Measurements from ENCODE around the gene PRKCA.

PRKCA gene

DNA sequence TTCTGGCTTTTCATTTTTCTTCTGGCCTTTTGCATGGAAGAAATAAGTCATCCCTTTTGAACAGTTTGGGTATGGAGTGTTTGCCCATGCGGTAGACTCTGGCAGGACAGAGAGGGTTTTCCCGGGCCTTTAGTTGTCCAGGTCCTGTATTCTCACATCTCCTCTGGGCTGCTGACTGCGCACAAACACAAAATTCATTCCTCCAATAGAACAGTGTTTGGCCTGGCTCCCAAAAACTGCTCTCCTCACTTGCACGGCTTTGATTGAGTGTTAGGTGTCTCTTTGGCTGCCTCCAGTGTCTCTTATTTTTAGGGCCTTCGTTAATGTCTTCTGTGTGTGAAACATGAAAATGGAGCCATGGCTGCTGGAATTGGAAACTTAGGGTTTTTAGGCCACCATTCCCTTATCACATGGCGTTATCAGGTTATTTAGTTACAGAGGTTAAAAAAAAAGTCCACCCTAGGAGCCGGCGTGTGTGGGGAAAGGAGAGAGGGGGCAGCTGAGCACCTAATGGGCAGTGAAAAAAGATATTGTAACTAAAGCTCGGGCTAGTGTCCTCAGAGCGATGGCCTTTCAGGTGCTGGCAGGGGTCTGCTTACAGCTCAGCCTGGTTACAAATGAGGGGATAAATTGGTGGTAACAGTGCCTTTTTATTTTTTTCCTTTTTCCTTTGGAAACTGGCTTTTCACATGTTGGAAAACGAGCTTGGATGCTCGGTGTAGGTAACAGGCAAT is 47.3 kb downstream of the PRKCA start:
- TF ChIP-seq GATA2 (IDR thresholded peaks at IDR 0.05; ENCODE audit: low read depth, low read length) = peak; percentile 49
- no peak for TF ChIP-seq GATA3 (IDR thresholded peaks at IDR 0.05; ENCODE audit: low read depth, low read length)

DNA sequence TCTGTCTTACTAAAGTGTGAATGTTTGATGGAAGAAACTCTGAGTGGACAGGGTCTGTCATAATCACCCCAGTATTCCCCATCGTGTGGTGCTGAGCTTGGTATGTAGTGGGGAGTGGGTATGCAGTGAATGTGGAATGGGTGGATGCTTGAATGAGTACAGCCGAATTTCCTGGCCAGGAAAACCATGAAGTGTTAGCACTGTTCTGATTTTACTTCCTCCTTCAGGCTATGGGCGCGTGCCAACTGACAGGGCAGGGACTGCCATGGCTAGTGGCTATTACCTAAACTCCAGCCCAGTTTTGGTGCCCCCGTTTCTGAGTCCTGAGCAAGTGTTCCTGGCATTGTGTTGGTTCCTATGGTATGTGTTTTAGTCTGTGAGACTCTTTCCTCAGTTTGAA is 48.6 kb downstream of the PRKCA start:
- TF ChIP-seq GATA2 (IDR thresholded peaks at IDR 0.05; ENCODE audit: low read depth, low read length) (no peak), GATA3 (IDR thresholded peaks at IDR 0.05; ENCODE audit: low read depth, low read length) (no peak)

DNA sequence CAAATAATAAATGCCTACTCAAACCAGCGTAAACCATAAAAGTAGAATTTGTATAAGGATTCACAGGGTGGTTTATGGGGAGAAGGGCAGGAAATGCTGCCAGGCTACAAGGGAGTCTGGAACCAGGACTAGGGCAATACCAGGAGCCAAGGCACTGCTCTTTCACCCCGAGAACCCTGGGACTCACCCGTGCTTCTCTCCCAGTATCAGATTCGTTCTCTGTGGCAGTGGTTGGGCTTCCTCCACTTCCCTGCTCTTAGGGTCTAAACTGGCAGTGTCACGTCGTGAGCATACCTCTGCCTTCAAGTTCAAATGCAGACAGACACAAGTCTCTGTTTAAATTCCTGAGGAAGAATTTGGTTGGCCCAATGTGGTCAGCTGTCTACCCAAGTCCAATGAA is 49.3 kb downstream of the PRKCA start:
- TF ChIP-seq GATA3 (IDR thresholded peaks at IDR 0.05; ENCODE audit: low read depth, low read length) = no peak
- no peak for TF ChIP-seq GATA2 (IDR thresholded peaks at IDR 0.05; ENCODE audit: low read depth, low read length)

DNA sequence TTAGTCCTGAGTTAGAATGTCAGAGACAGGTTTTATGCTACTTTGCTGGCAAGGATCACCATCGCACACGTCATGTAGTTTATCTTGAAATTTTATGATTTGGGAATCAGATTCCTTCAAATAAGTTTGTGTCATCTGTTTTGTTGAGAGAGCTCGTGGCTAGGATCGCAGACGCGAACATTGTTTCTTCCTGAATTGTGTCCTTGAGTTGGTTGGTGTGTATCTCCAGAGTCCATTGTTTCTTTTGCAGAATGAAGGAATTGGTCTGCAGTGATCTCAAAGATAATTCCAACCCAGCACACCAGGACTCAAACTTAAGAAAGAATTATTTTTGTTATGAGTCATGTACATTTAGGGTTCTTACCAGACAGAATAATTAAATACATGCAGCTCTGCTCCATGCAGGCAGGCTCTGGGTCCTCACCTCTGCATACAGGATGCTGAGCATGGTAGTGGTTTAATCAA is 51.6 kb downstream of the PRKCA start:
- no peak for TF ChIP-seq GATA2 (IDR thresholded peaks at IDR 0.05; ENCODE audit: low read depth, low read length)
- TF ChIP-seq GATA3 (IDR thresholded peaks at IDR 0.05; ENCODE audit: low read depth, low read length) = no peak

- no peak for TF ChIP-seq GATA2 (IDR thresholded peaks at IDR 0.05; ENCODE audit: low read depth, low read length)
- TF ChIP-seq GATA3 (IDR thresholded peaks at IDR 0.05; ENCODE audit: low read depth, low read length) = no peak
These were observed 52.1 kb downstream of the PRKCA start for GRCh38 chr17:66354472-66354871.

DNA sequence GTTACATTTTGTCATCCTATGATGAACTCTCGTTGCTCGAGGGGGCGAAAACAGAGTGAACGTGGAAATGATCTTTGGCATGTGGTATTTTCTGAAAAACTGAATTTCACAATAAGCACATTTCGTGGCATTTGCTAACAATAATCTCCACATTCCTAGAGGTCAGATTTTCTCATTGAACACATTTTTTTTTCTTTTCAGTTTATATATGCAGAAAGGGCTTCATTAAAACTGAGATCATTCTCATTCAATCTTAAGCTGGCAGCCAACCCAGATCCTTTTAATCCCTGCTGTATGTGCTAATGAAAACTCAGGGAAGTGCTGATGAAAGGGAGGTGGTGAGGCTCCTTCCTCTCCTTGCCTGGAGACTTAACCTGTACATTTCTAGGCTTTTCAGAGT is 52.6 kb downstream of the PRKCA start:
- TF ChIP-seq GATA3 (IDR thresholded peaks at IDR 0.05; ENCODE audit: low read depth, low read length) (no peak), GATA2 (IDR thresholded peaks at IDR 0.05; ENCODE audit: low read depth, low read length) (no peak)

DNA sequence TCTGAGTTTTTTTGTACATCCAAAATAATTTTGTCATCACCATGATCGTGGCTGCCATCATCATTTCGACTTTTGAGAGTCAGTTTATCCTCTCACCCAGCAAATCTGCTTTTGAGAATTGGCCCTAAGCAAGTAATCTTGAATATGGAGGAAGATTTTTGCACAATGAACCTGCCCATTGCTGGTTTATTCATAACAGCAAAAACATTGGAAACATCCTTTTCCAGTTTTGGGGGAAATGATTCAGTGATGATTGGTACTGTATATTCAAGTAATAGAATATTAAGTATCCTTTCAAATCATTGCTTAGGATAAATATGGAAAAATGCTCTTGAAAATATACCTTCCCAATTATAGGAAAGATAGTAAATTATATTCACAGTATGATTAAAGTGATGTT is 53.1 kb downstream of the PRKCA start:
- TF ChIP-seq GATA2 (IDR thresholded peaks at IDR 0.05; ENCODE audit: low read depth, low read length) = no peak
- TF ChIP-seq GATA3 (IDR thresholded peaks at IDR 0.05; ENCODE audit: low read depth, low read length) = no peak

DNA sequence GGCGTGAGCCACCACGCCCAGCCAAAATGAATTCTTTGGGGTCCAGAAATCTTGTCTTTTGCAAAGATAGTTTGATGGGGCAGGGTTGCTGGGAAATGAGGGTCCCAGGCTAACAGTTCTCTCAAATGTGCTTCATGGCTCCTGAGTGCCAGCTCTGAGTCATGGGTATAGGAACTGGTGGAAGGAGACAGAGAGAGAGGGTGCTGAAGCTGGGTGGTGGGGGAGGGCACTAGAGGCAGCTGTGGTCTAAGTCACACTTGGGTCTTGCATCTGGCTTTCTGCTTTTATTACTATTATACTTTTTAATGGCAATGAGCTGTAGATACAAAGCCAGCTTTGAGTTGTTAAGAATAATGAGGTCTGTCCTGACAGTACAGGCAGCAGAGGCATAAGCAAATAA is 54.6 kb downstream of the PRKCA start:
- TF ChIP-seq GATA3 (IDR thresholded peaks at IDR 0.05; ENCODE audit: low read depth, low read length) (no peak), GATA2 (IDR thresholded peaks at IDR 0.05; ENCODE audit: low read depth, low read length) (no peak)

GRCh38 chr17:66359351-66359750 is 56.9 kb downstream of the PRKCA start:
- no peak for TF ChIP-seq GATA2 (IDR thresholded peaks at IDR 0.05; ENCODE audit: low read depth, low read length)
- no peak for TF ChIP-seq GATA3 (IDR thresholded peaks at IDR 0.05; ENCODE audit: low read depth, low read length)

DNA sequence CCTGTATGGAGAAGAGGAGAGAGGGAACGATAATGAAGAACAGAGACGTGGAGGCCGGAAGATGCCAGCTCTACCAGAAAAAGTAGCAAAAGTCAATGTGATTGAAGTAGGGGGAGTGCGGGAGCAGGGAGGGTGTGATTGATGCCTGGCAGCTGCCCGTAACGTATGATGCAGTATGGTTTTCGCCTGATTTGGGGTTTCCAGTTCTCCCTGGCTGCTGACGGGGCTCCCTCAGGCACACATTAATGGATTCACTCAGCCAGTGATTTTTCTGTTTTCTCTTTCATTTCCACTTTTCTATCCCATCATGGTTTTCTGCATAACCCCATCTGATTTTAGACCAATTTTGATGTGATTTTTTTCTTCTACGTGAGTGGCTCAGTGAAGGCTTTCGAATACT is 62.1 kb downstream of the PRKCA start:
- no peak for TF ChIP-seq GATA3 (IDR thresholded peaks at IDR 0.05; ENCODE audit: low read depth, low read length)
- TF ChIP-seq GATA2 (IDR thresholded peaks at IDR 0.05; ENCODE audit: low read depth, low read length) = no peak

- 0 out of 2 replicates have a peak, but pooled peaks have one; percentile 8 for TF ChIP-seq GATA3 (IDR thresholded peaks at IDR 0.05; ENCODE audit: low read depth, low read length)
- no peak for TF ChIP-seq GATA2 (IDR thresholded peaks at IDR 0.05; ENCODE audit: low read depth, low read length)
These were observed 62.6 kb downstream of the PRKCA start for GRCh38 chr17:66364990-66365490.

GRCh38 chr17:66365903-66366302 is 63.5 kb downstream of the PRKCA start:
- peak; percentile 66; the same call in 1 of the 2 replicates for TF ChIP-seq GATA2 (IDR thresholded peaks at IDR 0.05; ENCODE audit: low read depth, low read length)
- peak; percentile 93 for TF ChIP-seq GATA3 (IDR thresholded peaks at IDR 0.05; ENCODE audit: low read depth, low read length)

DNA sequence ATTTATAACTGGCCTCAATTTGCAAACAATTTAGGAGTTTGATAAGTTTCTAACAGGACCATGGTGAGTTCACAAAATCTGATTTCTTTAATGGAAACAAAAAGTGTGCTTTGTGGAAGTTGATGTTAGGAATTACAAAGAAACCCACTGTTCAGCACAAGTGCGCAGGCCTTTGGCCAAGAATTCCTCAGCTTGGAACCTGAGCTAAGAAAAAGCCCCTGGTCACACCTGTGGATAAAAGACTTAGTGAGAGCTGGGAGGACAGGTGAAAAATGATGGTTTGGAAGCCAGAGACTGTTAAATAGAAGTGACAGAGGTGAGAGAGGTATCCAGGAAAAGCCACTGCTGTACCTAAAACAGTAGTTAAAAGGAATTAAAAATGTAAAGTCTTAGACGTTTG is 64.7 kb downstream of the PRKCA start:
- TF ChIP-seq GATA3 (IDR thresholded peaks at IDR 0.05; ENCODE audit: low read depth, low read length) = no peak
- no peak for TF ChIP-seq GATA2 (IDR thresholded peaks at IDR 0.05; ENCODE audit: low read depth, low read length)

GRCh38 chr17:66369830-66370229 is 67.4 kb downstream of the PRKCA start:
- TF ChIP-seq GATA3 (IDR thresholded peaks at IDR 0.05; ENCODE audit: low read depth, low read length) (no peak), GATA2 (IDR thresholded peaks at IDR 0.05; ENCODE audit: low read depth, low read length) (no peak)

- TF ChIP-seq GATA2 (IDR thresholded peaks at IDR 0.05; ENCODE audit: low read depth, low read length) (no peak), GATA3 (IDR thresholded peaks at IDR 0.05; ENCODE audit: low read depth, low read length) (no peak)
These were observed 69.1 kb downstream of the PRKCA start for GRCh38 chr17:66371561-66371960.

All from SH-SY5Y (cell line).